ENCODE results near the gene MYF5.

- TF ChIP-seq CTCF (IDR thresholded peaks at IDR 0.05) (no peak), RAD21 (IDR thresholded peaks at IDR 0.05; ENCODE audit: low read length) (no peak), PBX3 (IDR thresholded peaks at IDR 0.05) (no peak), FOXM1 (IDR thresholded peaks at IDR 0.05; ENCODE audit: low read depth) (no peak), GABPA (IDR thresholded peaks at IDR 0.05; ENCODE audit: low read depth) (no peak), REST (IDR thresholded peaks at IDR 0.05; ENCODE audit: low read depth, low read length) (no peak), RXRA (IDR thresholded peaks at IDR 0.05; ENCODE audit: borderline replicate concordance, low read depth) (no peak), TAF1 (IDR thresholded peaks at IDR 0.05; ENCODE audit: borderline replicate concordance, low read depth, low read length) (no peak), EP300 (IDR thresholded peaks at IDR 0.05; ENCODE audit: borderline replicate concordance in 1 of 2, low read depth in 1 of 2, low read length in 1 of 2) (no peak), POLR2AphosphoS5 (IDR thresholded peaks at IDR 0.05; ENCODE audit: low read depth, low read length) (no peak), NRF1 (IDR thresholded peaks at IDR 0.05; ENCODE audit: low read depth, low read length) (no peak), CHD2 (IDR thresholded peaks at IDR 0.05; ENCODE audit: low read length, partially characterized antibody) (no peak)
- TF ChIP-seq, protein P1, sequence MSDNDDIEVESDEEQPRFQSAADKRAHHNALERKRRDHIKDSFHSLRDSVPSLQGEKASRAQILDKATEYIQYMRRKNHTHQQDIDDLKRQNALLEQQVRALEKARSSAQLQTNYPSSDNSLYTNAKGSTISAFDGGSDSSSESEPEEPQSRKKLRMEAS (IDR thresholded peaks at IDR 0.05; ENCODE audit: low read depth), result no peak
- TF ChIP-seq, protein P2, sequence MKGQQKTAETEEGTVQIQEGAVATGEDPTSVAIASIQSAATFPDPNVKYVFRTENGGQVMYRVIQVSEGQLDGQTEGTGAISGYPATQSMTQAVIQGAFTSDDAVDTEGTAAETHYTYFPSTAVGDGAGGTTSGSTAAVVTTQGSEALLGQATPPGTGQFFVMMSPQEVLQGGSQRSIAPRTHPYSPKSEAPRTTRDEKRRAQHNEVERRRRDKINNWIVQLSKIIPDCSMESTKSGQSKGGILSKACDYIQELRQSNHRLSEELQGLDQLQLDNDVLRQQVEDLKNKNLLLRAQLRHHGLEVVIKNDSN (IDR thresholded peaks at IDR 0.05; ENCODE audit: borderline replicate concordance, low read depth), result no peak
These were observed 7.8 kb upstream of the MYF5 start for GRCh38 chr12:80708975-80709328.
